ENCODE measurements around the gene ABHD6.
A peak's percentile ranks its signal among the peaks of the same experiment; 100 is the strongest.
"Not testable (repeated sequence)": the region's sequence is repeated elsewhere in the genome, so short reads cannot be mapped to it uniquely, and the experiment has no call there.

ABHD6 gene

DNA sequence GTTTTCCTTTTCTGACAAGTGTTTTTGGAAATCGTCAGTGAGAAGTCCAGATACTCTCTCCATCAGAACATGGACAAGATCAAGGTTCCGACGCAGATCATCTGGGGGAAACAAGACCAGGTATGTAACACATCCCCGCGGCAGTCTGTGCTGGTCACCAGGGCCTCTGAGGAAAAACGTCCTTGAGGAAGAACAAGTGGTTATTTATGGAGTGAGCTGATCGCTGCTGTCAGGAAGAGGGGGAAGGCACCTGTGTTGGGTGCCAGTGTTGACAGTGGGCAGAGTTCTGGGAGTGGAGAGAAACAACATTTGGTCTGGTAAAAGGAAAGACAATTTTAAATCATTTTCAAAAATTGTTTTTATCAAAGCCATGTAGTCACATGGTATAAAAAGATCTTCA, 47.7 kb downstream of the ABHD6 start:
- no peak for DNase-seq

DNA sequence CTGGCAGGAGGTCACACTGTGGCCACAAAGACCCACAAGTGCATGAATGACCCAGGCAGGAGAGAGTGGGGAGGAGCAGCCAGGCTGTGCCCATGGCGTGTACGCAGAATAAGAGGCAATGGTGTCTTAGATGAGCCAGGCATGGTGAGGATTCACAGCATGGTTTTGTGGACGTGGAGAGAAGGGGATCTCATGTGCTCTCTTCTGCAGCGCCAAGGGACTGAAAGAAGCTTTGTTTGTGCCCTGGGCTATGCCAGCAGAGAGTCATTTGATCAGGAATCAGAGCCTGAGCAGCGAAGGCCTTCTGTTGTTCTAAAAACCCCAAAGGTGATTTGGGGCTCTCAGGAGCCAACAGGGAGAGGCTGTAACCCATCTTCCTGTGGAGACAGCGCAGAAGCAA, 49.8 kb downstream of the ABHD6 start:
- DNase-seq: no peak

DNA sequence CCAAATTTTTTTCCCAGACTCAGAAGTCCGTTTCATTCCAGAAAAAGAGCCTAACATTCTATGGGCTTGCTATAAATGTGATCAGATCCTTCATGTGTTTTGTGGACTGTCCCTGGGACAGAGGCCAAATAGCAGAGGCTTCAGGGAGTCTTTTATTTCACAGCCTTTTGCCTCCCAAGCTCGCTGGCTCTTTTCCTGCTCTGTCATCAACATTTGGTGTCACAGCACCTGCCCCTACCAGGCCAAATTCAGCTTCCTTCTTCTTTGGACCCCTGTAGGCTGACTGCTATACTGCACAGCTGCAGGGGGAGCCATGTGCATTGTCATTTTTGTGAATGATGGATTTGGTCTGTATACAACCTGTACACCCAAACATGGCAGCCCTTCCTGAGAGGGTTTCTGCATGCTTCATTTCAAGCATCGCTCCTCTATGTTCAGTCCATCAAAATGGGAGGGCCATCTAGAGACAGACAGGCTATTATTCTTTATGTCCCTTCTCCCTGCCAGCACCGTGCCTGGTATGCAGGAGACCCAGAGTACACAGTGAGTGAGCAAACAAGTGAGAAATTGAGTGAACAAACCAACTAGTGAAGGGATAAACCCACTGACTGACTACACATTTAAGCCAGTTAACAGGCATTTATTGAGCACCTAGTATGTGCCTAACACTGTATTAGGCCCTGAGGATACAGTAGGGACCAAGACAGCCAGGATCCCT, 50.6 kb downstream of the ABHD6 start:
- DNase-seq: no peak

DNA sequence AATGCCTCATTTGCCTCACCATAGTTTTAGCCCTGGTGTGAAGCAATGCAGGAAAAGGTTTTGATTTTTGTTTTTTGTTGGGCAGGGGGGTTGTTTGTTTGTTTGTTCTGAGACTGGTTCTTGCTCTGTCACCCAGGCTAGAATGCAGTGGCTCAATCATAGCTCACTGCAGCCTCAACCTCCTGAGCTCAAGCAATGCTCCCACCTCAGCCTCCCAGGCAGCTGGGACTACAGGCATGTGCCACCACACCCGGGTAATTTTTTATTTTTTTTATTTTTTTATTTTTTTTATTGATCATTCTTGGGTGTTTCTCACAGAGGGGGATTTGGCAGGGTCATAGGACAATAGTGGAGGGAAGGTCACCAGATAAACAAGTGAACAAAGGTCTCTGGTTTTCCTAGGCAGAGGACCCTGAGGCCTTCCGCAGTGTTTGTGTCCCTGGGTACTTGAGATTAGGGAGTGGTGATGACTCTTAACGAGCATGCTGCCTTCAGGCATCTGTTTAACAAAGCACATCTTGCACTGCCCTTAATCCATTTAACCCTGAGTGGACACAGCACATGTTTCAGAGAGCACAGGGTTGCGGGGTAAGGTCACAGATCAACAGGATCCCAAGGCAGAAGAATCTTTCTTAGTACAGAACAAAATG, 51.5 kb downstream of the ABHD6 start:
- DNase-seq: not testable (repeated sequence)

DNA sequence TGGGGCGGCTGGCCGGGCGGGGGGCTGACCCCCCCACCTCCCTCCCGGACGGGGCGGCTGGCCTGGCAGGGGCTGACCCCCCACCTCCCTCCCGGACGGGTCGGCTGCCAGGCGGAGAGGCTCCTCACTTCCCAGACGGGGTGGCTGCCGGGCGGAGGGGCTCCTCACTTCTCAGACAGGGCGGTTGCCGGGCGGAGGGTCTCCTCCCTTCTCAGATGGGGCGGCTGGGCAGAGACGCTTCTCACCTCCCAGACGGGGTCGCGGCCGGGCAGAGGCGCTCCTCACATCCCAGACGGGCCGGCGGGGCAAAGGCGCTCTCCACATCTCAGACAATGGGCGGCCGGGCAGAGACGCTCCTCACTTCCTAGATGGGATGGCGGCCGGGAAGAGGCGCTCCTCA, 52.9 kb downstream of the ABHD6 start:
- not testable (repeated sequence) for DNase-seq

DNA sequence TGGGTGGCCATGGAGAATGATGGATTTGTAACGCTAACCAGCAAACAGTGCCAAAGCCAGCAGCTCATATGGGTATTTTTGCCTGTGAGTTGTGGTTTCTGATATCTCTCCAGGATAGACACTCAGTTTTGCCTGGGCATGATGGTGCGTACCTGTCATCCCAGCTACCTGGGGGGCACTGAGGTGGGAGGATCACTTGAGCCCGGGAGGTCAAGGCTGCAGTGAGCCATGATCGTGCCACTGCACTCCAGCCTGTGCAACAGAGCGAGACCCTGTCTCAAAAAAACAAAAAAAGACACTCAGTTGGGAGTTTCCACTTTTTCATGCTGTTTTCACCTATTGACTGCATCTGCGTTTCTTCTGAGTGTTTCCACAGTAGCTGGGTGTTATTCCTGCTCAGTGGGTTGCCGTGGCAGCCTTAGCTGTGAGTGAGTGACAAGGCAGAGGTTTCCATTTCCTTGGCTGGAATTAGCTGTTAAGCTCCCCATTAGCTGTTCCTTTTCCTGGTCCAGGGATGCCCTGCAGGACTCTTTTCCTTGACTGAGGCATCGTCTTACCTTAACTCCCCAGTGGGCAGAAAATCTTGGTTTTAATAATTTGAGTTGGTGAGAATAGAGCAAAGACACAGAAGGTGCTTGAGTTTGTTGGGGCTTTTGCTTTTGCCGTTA, 54.2 kb downstream of the ABHD6 start:
- no peak for DNase-seq

DNA sequence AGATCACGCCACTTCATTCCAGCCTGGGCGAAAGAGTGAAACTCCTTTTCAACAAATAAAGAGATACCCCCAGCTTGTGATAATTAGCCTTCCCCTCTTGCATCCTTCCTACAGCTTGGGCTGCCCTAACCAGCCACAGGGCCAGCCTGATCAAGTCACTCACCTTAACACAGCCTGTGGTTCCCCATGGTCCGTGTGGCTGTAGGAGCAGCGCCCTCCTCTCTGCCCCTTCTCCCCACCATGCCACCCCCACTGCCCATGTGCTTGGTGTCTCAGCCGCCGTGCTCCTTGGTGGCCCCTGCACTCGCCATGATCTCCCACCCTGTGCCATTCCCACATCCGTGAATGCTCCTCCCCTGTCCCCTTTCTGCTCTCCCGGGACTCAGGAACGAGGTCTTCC, 55.3 kb downstream of the ABHD6 start:
- DNase-seq: no peak

DNA sequence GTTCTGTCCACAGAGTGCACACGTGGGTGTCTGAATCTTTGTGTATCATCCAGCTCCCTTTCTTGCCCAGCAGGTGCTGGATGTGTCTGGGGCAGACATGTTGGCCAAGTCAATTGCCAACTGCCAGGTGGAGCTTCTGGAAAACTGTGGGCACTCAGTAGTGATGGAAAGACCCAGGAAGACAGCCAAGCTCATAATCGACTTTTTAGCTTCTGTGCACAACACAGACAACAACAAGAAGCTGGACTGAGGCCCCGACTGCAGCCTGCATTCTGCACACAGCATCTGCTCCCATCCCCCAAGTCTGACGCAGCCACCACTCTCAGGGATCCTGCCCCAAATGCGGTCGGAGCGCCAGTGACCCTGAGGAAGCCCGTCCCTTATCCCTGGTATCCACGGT, 55.9 kb downstream of the ABHD6 start:
- DNase-seq: no peak

DNA sequence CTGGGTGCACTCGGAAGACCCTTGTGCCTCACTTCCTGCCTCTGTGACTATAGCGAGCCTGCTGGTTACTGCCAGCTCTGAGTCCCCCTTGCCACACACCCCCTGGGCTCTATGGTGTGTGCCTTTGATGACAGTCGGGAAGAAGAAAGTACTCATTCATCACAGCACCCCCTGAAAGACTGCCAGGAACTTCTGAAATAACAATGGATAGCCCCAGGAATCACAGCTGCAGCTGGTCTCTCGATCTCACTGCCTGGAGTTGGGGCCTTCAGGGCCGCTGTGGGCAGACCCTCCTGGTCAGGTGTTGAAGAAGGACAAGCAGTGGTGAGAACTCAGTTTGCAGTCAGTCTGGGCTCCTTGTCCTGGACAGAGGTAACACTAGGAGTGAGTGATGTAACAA, 58.7 kb downstream of the ABHD6 start:
- DNase-seq: no peak

DNA sequence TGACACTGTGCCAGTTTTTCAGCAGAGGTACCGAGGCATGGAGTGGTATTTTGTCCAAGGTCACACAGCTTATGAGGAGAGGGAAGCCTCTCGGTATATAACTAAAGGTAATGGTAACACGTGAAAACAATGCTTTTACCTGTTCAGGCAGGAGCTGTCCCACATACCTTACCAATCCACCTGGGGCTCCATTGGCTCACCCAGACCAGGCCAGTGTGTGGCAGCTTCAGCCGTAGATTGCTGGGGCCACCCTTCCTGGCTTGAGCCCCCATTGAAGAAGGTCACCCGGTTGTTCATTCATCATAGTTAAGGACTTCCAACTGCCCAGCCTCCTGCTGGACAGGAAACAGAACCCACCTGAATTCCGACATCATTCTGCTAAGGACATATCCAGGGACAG, 59.3 kb downstream of the ABHD6 start:
- DNase-seq: no peak

DNA sequence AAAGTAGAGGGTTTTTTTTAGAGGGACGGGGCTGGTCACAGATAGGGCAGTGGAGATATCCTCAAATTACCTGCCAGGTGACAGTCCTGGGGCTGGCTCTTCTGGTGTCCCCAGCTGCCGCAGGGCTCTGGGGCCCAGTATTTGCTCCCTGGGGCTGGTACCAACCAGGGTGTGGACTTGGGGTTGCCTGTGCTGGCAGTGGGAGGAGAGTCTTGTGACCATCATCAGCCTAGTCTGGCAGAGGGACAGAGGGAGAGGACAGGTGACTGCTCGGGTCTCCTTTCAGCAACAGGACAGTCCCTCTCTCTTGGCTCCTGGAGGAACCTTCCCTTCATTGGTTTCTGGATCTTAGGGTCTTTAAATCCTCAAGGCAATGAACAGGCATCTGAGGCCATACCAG, 60.6 kb downstream of the ABHD6 start:
- no peak for DNase-seq

DNA sequence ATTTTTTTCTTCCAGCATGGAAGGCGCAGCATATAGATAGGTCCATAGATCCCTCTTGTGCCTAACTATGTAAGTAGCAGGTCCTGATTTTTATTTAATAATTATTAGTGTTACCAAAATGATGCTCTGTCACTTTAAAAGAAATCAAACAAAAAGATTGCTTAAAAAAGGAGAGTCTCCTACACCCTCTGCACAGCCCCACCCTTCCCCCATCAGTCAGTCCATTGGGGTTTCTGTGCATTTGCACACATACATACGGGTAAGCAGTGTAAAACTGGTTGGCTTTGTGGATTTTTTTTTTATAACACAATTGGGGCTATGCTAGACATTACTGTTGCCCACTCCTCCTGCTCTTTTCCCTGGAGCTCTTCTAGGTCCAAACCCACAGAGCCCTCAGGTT, 61.5 kb downstream of the ABHD6 start:
- no peak for DNase-seq

DNA sequence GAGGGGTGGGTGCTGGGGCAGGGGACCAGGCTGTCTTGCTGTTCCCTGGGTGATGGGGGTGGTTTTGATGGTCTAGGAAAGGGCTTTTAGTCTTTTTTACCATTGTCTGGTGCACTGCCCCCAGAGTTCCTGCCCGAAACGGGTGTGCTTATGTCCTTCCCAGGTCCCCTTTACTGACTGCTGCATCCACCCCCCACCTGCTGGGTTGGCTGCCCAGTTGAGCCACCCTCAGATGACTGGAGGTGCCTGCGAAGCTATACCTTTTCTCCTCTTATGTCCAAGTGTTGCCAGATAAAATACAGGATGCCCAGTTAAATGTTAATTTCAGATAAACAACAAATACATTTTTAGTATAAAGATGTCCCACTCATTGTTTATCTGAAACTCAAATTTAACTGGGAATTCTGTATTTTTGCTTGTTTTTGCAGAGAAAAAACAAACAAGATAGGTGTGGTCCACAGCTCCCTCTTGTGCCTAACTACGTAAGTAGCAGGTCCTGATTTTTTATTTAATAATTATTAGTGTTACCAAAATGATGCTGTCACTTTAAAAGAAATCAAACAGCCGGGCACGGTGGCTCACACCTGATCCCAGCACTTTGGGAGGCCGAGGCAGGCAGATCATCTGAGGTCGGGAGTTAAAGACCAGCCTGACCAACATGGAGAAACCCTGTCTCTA, 62.4 kb downstream of the ABHD6 start:
- DNase-seq: no peak

DNA sequence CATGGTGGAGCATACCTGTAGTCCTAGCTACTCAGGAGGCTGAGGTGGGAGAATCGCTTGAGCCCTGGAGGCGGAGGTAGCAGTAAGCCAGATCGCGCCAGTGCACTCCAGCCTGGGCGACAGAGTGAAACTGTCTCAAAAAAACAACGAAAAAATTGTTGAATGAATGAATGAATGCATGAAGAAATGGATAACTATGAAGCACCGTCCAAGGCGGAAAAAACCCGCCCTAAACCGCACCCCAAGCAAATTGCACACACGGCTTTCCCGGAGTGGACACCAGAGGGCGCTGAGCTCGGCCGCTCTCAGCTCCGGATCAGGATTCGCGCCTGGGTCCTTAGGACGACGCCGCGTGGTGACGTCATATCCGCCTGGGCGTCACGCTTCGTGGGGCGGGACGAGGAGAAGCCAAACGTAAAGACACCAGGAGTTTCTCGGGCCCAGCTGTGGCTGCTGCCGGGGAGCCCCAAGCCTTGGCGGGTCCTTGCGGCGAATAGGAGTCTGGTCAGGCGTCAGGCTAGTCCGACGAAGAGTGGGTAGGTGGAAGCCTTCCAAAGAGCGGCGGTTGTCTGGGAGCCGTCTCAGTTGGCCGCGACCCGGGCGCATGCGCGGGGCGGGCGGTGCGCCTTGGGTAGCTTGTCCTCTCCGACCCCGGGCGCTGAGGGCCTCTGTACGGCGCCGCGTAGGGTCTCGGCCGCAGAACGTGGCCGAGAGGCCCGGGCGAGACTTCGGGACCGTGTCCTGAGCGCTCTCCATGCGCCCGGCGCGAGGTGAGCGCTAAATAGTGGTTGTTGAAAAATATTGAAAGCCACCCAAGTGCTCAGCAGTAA, 68.5 kb downstream of the ABHD6 start, which contains the start of the genes HTD2 and RPP14:
TSS of gene HTD2 (plus strand) at position 639 of the 830 bp plus-strand sequence. CDS start 11,094 bp downstream, outside the sequence.
TSS of gene RPP14 (plus strand) at position 364 of the 830 bp plus-strand sequence. CDS start 4,085 bp downstream, outside the sequence.
- peak; percentile 100 for DNase-seq

DNA sequence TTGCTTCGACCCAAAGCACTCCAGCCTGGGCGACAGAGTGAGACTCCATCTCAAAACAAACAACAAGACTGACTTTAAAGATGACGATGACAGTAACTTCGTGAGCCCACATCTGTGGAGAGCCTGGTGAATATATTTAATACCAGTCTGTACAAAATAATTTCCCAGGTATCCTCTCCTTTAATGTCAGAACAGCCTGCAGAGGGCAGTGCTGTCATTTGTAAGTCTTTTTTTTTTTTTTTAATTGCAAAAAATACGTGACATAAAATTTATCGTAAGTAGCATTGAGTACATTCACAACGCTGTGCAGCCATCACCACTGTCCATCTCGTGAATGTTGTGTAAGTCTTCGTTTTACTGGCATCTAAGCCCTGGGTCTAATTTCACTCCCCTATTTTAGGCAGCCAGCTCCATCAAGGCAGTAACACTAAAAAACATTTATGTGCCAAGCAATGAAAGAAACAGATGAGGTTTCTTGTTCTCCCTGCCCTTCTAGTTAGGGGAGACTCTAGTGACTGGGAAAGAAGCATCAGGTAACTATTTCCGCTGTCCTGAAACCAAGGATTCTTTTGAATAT, 70.1 kb downstream of the ABHD6 start:
- no peak for DNase-seq

DNA sequence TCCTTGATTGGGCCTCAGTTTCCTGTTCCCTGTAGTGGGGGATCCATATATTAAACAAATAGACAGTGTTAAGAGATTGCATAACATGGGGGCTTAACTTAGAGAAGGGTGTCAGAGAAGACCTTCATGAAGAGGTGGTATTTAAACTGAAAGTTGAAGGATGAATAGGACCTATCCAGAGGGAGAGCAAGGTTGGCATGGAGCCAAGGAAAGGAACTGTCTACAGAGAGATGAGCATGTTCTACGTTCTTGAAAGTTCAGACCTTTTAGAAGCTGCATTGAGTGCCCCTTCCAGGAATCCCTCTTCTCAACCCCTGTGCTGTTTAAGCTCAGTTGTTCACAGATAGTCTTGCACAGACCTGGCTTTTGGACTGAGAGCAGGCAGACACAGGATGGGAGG, 71.1 kb downstream of the ABHD6 start:
- DNase-seq: no peak

DNA sequence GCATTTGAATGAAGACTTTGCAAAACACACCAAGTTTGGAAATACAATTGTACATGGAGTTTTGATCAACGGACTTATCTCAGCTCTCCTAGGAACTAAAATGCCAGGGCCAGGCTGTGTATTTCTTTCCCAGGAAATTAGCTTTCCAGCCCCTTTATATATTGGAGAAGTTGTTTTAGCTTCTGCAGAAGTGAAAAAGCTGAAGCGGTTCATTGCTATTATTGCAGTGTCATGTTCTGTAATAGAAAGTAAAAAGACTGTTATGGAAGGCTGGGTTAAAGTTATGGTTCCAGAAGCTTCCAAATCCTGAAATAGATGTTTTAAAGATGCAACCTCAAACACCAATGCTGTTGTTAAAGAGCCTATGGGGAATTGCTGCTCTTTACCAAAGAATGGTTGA, 80.2 kb downstream of the ABHD6 start:
- no peak for DNase-seq

DNA sequence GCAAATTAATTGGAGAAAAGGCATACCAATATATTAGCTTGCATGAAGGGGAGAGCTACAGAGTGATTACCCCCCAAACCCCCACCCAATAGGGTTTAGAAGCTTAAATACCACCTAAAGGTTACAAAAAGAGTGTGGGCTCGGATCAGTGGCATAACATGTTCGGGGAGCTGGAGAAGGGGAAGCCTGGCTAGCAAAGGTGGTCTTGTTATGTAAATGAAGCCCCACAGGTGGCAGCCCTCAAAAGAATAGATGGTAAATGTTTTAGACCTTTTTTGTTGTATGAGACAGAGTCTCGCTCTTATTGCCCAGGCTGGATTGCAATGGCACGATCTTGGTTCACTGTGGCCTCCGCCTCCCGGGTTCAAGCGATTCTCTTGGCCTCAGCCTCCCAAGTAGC, 84.2 kb downstream of the ABHD6 start:
- no peak for DNase-seq

DNA sequence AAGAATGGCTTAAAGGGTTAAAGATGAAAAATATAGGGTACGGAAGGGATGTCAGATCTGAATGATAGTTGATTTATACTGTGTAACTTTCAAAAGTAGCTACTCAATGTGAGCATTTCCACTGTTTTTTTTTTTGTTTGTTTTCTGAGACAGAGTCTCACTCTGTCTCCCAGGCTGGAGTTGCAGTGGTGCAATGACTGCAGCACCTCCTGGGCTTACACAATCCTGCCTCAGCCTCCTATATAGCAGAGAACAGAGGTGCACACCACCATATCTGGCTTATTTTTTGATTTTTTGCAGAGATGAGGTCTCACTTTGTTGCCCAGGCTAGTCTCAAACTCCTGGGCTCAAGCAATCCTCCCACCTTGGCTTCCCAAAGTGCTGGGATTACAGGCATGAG, 85.2 kb downstream of the ABHD6 start:
- no peak for DNase-seq

DNA sequence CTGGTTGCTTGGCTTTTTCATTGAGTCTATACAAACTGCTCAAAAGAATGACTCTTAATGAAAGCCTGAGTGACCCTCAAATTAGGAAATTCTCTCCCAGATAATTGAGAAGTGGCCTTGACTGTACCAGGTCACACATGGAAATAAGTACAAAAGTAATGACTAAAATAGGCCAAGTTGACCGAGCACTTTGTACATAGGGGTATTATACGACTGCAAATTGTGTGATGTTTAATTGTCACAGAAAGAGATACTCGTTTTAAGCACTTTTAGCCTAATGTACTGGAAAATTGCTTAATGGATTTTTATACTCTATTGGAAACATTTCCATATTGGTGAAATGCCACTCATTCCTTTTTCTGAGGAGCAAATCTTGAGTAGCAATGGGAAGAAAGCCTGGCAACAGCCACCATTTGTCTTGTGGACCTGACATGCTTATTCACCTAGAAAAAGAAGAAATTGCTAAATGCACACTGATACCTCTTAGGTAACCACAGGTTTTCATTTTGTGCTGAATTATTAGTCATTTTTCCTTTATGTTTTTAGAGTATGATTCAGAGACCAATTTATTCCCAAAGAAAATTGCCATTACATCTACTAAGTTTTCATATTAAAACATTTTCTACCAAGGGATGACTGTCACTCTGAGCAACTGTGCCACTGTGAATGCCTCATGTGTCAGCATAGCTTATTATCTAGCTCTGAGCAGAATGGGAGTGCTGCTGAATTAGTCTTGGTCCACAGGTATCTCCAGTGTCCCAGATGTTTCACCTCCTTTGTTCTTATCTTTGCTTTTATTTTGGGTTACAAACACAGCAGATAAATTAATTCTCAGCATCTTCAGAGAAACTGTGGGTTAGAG, 86.2 kb downstream of the ABHD6 start:
- DNase-seq: no peak
